ENCODE data around the gene ELOVL1.
"Not testable (repeated sequence)": the region's sequence is repeated elsewhere in the genome, so short reads cannot be mapped to it uniquely, and the experiment has no call there.

ELOVL1 gene

DNA sequence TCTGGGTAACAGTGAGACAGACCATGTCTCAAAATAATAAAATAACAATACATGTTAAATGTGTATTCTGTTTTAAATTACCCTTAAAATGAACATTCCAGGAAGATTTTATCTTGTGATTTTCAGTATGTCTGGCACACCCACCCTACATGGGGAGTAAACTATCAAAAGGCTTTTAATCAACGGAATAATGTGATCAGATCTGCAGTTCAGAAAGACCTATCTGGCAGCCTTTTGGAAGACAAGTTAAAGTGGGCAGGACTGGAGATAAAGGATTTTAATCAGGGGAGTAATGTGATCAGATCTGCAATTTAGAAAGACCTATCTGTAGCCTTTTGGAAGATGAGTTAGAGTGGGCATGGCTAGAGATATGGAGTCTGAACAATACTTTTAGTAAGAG lies 11.7 kb upstream of the ELOVL1 start:
- FAIRE-seq, result no peak

DNA sequence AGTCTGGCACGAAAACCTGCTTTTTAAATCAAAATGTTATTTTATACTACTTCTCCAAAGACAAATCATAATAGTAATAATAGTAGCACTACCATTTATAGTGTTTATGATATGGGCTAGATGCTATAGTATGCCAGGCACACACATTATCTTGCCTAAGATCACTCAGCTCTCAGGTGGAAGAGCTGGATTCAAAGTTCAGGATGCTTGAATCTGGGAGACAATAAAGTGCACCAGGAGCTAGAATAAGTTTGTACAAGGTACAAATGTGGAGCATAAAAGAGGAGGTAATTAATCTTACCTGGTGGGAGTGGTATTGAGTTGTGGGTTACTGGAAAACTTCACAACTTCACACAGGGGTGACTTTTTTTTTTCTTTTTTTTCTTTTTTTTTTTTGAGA lies 10.0 kb upstream of the ELOVL1 start:
- FAIRE-seq, result no peak

- FAIRE-seq, result no peak
These were observed 9.0 kb upstream of the ELOVL1 start for GRCh38 chr1:43376723-43377235.

DNA sequence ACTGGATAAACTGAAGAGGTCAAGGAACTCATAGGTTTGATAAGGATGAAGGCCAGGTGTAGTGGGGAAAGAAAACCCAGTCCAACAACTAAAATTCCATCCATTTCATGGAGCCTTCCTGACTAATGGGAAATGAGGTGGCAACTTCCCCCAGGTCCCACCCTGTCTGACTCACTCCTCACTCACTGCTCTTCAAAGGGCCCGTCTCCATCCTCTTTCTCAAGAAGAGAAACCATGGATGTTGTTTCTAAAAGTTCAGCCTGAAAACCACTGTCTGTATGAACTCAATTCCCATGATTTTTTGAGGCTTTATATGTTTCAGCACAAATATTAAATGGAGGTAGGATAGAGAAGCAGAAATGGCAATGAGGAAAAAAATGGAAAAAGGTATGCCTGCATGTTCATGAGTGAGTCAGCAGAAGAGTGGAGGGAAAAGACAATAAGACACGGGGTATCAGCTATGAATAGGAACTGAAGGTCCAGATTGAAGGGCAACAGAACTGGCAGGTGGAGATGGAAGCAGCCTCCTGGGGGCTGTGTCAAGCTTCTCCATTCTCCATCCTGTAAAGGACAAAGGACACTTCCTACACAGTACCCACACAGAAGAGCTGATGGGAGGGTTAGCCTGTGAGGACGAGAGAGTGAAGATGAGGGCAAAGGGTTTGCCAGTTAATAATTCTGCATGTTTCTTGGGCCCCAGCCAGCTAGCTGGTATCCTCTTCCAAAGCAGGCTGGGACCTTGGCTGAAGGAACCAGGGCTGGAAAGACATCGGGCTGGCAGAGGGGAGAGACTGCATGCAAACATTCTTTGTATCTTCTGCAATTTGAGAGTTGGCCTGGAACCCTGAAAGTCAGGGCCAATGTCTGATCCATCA lies 5.5 kb upstream of the ELOVL1 start:
- FAIRE-seq, result no peak

DNA sequence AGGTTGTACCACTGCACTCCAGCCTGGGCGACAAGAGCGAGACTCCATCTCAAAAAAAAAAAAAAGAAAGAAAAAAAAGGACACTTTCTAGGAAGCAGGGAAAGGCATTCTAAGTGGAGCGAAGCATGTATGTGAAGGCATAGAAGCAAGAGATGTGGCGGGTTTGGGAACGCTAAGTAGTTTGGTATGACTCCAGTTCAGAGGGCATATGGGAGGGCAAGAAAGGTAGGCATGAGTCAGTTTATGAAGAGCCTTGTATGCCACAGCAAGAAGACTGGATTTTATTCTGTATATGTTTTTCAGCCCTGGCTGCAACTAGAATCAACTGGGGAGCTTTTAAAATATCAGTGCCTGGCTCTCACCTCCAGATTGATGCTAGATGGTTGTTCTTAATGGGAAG lies 4.4 kb upstream of the ELOVL1 start:
- FAIRE-seq, result no peak

GRCh38 chr1:43370564-43370963 lies 2.8 kb upstream of the ELOVL1 start:
- no peak for FAIRE-seq

DNA sequence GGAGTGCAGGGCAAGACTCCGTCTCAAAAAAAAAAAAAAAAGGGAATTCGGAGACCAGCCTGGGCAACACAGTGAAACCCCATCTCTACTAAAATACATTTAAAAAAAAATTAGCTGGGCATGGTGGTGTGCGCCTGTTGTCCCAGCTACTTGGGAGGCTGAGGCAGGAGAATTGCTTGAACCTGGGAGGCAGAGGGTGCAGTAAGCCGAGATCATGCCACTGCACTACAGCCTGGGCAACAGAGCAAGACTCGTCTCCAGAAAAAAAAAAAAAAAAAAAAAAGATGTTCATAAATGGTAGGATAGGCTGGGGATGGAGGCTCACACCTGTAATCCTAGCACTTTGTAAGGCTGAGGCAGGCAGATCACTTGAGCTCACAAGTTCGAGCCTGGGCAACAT lies 2.0 kb upstream of the ELOVL1 start:
- FAIRE-seq, result not testable (repeated sequence)

- no peak for FAIRE-seq
These were observed 822 bp upstream of the ELOVL1 start for GRCh38 chr1:43368646-43369020.

DNA sequence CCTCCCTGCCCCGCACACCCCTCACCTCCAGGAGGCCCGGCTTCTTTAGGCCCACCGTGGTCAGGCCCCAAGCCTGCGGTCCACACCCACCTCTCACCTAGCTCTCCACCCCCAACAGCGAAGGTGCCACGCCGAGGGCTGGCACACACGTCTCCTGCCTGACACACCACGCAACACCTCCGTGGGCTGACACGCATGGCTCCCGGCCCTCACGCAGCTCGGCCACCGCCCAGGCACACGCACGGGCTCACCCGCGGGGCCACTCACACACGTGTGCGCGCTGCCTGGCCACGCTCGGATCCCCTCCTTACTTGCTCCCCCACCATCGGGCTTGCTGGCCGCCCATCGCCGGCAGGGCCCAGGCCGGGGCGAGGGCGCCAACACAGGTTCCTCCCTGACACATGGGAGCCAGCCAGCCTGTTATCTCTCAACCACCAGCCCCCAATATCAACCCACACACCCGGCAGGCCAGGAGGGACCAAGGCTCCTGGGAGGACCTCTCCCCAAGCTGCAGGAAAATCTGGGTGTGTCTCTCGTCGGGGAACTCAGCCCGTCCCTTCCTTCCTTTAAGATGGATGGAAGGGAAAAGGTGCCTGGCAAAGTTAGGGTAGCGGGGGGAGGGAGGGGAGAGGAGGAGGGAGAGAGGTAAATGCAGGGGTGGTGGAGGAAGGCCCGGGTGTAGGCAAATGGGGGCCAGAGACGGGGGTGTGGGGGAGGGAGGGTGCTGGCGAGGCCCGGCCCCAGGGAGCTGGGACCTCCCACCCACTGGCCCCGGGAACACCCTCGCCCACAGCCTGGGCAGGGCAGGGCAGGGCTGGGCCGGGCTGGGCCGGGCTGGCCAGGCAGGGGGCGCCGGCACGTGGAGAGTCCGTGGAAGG lies 546 bp downstream of the ELOVL1 start:
- FAIRE-seq, result no peak

- FAIRE-seq, result no peak
These were observed 1.2 kb downstream of the ELOVL1 start for GRCh38 chr1:43366601-43367025.

GRCh38 chr1:43366179-43366578 lies 1.6 kb downstream of the ELOVL1 start:
- no peak for FAIRE-seq

GRCh38 chr1:43365678-43366077 lies 2.1 kb downstream of the ELOVL1 start:
- FAIRE-seq, result no peak

DNA sequence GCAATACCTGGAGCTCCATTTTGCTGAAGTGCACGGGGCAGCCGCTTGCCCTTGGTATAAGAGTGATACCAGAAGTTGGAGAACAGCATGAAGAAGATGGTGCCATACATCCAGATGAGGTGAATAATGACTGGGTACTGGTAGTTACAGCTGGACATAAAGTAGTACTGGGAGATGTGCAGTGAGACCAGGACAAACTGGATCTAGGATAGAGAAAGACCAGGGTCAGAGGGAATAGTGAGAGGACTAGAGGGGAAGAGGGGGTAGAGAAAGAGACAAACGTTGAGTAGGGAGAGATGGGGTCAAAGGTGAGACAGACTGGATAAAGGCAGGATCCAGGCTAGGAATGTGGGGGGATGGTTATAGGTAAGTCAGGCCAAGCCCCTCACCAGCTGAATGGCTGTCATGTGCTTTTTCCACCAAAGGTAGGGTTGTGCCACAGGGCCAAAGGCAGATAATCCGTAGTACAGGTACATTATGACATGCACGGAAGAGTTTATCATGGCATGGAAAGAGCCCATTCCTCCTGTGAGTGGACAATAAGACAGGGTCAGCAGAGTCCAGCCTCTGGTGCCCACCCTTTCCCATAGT lies 3.8 kb downstream of the ELOVL1 start:
- FAIRE-seq, result no peak

DNA sequence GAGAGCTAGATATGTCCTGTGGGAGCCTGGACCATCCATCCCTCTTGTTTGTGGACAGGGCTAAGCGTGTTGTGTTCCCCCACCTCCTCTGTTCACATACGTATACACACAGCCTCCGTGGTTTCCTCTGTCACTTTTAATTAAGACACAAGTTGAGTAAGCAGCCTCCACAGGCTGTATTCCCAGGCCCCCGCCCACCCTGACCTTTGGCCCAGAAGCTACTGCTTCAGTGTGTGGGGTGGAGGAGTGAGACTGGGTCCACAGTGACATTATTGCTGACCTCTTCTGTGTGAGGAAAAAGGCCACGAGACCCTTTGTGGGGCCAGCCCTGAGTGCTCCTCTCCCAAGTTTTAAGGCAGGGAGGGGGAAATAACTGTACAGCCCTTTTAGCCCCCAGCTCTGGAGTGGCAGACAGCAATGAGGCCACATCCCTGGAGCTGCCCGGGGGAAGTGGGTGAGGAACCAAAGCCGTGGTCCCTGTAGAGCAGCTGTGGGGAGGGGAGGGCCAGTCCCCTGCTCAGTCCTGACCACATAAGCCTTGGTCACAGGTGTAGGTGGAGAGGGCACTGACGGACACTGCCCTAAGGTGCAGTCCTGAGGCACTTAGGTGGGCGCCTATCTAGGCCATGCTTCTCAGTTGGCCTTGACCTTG lies 4.4 kb downstream of the ELOVL1 start:
- FAIRE-seq, result no peak

DNA sequence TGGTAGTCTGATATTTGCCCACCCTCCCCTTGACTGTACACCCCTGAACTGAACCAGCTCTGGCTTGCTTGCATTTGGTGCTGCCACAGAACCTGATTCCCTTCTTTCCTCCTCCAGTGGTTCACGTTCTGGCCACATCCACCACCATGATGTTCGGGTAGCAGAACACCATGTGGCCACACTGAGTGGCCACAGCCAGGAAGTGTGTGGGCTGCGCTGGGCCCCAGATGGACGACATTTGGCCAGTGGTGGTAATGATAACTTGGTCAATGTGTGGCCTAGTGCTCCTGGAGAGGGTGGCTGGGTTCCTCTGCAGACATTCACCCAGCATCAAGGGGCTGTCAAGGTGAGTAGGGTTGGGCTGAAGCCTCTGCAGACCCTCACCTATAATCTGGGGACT lies 7.2 kb downstream of the ELOVL1 start:
- FAIRE-seq, result no peak

DNA sequence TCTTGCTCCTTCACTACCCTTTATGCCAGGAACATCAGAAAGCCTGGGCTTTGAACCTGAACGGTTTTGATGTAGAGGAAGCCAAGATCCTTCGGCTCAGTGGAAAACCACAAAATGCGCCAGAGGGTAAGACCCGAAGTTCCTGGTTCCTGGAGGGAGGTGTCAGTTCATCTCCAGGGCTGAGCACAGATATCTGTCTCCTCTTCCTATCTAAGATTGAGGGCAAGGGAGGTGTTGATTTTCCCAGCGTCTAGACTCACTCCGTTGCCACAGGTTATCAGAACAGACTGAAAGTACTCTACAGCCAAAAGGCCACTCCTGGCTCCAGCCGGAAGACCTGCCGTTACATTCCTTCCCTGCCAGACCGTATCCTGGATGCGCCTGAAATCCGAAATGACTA lies 8.1 kb downstream of the ELOVL1 start:
- FAIRE-seq, result no peak

DNA sequence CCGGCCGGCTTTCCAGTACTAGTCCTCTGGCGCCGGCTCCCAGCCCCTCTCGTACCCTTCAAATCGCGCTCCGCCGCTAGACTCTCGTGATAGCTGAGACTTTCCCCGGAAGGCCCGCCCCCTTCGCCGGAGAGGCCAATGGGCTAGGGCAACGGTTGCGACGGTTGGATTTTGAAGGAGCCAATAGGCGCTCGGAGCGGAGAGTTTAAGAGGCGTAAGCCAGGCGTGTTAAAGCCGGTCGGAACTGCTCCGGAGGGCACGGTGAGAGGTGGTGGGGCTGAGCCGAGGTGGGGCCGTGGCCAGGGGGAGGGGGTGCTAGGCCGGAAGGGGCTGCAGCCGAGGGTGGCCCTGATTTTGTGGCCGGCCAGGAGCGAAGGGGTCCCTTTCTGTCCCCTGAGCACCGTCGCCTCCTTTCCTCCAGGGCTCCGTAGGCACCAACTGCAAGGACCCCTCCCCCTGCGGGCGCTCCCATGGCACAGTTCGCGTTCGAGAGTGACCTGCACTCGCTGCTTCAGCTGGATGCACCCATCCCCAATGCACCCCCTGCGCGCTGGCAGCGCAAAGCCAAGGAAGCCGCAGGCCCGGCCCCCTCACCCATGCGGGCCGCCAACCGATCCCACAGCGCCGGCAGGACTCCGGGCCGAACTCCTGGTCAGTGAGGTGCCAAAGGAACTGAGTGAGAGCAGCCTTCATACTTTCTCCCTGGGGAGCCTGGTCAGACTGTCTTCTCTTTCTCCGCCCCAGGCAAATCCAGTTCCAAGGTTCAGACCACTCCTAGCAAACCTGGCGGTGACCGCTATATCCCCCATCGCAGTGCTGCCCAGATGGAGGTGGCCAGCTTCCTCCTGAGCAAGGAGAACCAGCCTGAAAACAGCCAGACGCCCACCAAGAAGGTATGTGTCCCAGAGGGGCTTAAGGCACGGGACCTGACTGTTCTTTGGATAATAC lies 8.8 kb downstream of the ELOVL1 start, which contains the start of gene CDC20:
TSS of gene CDC20 (plus strand) at position 236 of the 948 bp plus-strand sequence. CDS start at position 471, 235 bp downstream.
- FAIRE-seq, result no peak

- FAIRE-seq, result no peak
These were observed 9.6 kb downstream of the ELOVL1 start for GRCh38 chr1:43358121-43358745.

DNA sequence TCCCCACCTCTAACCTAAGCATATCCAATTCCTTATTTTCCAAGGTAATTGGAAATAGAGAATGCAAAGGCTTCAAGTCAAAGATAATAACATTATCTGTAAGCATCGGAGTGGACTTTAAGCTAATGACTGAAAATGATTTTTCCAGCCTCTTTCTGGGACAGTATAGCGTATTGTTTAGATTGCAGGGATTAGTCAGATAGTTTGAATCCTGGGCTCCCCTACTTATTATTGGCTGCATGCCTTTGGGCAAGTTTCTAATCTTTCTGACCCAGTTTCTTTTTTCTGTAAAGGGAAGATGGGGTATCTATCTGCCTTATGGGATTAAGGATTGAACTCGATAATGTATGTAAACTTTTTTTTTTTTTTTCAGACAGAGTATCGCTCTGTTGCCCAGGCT lies 10.6 kb downstream of the ELOVL1 start:
- FAIRE-seq, result no peak

DNA sequence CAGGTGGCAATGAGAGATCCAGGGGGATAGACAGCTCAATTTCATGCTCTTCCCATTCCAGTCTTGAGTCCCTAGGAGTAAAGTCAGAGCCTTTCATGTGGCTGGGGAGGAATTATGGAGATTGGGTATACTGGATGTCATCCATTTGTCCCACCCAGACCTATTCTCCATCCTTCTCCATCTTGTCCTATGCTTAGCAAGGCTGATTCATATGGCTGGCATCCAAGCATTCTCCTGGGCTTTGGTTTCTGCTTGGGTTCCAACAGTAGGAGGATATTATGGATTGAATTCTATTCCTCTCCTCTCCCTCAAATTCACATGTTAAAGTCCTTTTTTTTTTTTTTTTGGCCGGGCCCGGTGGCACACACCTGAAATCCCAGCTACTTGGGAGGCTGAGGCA lies 12.9 kb downstream of the ELOVL1 start:
- FAIRE-seq, result no peak

DNA sequence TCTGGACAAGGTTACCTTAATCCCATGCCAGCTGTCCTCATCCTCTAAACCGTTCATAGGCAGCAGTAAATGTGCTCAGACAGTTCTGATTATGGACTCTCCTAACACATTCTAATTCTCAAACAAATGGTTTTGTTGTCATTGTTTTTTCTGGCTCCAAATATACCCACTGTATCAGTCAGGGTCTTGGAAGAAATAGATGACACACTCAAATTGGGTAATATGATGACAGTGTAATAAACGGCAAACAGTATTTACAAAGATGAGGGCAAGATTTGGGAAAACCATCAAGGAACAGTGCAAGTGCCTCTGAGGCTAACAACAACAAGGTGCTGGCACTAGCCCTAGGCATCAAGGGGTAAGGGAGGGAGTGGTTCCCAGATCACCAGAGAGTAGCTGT lies 13.3 kb downstream of the ELOVL1 start:
- FAIRE-seq, result no peak
